MM.1S (cell line): ENCODE results near the gene WDR45B.

ENCODE experiments used
- CTCF ChIP-seq: fragments of 300-600 bp; sonication (generic); IDR thresholded peaks from 2 replicates; pipeline ENCODE4 v1.5.1; 2016; ENCODE audit warnings: antibody characterized with exemption, low read length, mixed read lengths
- EZH2 ChIP-seq: fragments of 300-600 bp; sonication (generic); optimal IDR thresholded peaks from 2 replicates; pipeline ENCODE3; 2017; ENCODE audit warnings: low read depth, mild to moderate bottlenecking, antibody characterized with exemption, low read length, mixed read lengths

- no peak for TF ChIP-seq CTCF
- no peak for TF ChIP-seq EZH2
Measured at GRCh38 chr17:82596296-82596695, 51.9 kb downstream of the WDR45B start.
